Naive thymus-derived CD8-positive, alpha-beta T cell (primary cell): ENCODE results near the gene NTM. TPM values are rescaled to one million over a fixed set of nuclear protein-coding genes. Genes with fewer than 3 reads are reported as not detected.

ENCODE experiments used
- ATAC-seq, 2 donors: fragments of 150-1000 bp; cut with Tn5 transposase in 1 of 2; sonication (Bioruptor Pico), chemical (Tn5 transposase) in 1 of 2; 1 replicate in 1 of 2; 2 replicates in 1 of 2; pipeline ENCODE4 v1.10.0; 2021; ENCODE audit warnings: mild to moderate bottlenecking in 2 of 2, moderate library complexity in 2 of 2
- POLR2A ChIA-PET: fragments of 350-600 bp; sonication (Branson Sonifier 250); formaldehyde crosslinking; loops from one replicate; lab custom pipeline; 2021; ENCODE audit warnings: antibody characterized with exemption; lab: Charles Lee
- DNase-seq, 10 donors: peaks; one replicate each; pipeline versions ENCODE4 v3.0.0 to v3.0.0-alpha.2; 2020 to 2022
- H3K27ac Mint-ChIP-seq, 10 donors: one replicate each; pipeline ENCODE4 v1.8.0; 2020 to 2022; ENCODE audit warnings: mild to moderate bottlenecking in 10 of 10, mixed read lengths in 10 of 10, moderate library complexity in 4 of 10, inconsistent platforms in 1 of 10
- H3K27me3 Mint-ChIP-seq, 5 donors: one replicate each; pipeline ENCODE4 v1.8.0; 2021 to 2022; ENCODE audit warnings: mixed read lengths in 5 of 5
- H3K36me3 Mint-ChIP-seq, 3 donors: one replicate each; pipeline ENCODE4 v1.8.0; 2020 to 2022; ENCODE audit warnings: mixed read lengths in 3 of 3, mild to moderate bottlenecking in 2 of 3, inconsistent platforms in 1 of 3
- H3K4me1 Mint-ChIP-seq, 4 donors: one replicate each; pipeline ENCODE4 v1.8.0; 2021 to 2022; ENCODE audit warnings: mixed read lengths in 4 of 4
- H3K4me3 Mint-ChIP-seq, 10 donors: one replicate each; pipeline ENCODE4 v1.8.0; 2020 to 2022; ENCODE audit warnings: mild to moderate bottlenecking in 10 of 10, mixed read lengths in 10 of 10, moderate library complexity in 6 of 10, inconsistent platforms in 1 of 10
- H3K9me3 Mint-ChIP-seq, 9 donors: one replicate each; pipeline ENCODE4 v1.8.0; 2020 to 2022; ENCODE audit warnings: mixed read lengths in 9 of 9, mild to moderate bottlenecking in 3 of 9, inconsistent platforms in 1 of 9, moderate library complexity in 1 of 9
- polyA plus RNA-seq, 3 donors: library from polyadenylated mRNA; unstranded; fragments of 300-500 nt; fragmentation: Illumina TruSeq; gene quantifications; one replicate each; pipeline ENCODE4 v1.2.3, GENCODE V29; 2021
- total RNA-seq, 8 experiments: library from RNA in 2 of 8; stranded (reverse) in 2 of 8; gene quantifications; one replicate each; pipeline ENCODE4 v1.2.3 and lab custom pipeline; 2021 to 2026

NTM gene
- total and polyA plus RNA-seq, 5 experiments from 2014 or later: not detected

DNA sequence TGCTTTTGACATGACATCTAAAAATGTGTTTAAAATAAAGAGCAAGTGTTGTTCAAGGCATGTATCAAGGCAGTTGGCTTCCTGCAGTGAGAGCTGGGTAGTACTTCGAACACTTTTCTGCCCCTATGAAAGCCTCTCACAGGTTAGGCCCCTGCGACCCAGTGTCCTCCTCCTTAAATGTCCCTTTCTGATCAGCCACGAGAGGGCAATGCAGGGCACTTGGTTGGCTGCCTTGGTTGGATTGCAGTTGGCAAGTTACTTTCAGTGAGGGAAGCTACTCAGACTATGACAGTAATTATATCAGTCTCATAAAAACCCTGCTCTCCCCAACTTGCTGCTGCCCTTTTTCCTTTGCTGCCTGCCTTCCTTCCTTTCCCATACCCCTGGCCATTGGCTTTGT, 743.8 kb downstream of the NTM start:
- H3K4me1 Mint-ChIP-seq: no peaks in the 10 kb centered on the region
- peaks cover 0 to 20% (median 0%) of the 10 kb centered on the region in 5 donors for H3K27me3 Mint-ChIP-seq
- ATAC-seq (no peak), DNase-seq (no peak)
- no peak overlapping the region for H3K4me3 Mint-ChIP-seq
- H3K9me3 Mint-ChIP-seq: peaks cover 0 to 11% (median 0%) of the 10 kb centered on the region in 9 donors
- POLR2A ChIA-PET: no interaction called here
- no peaks in the 10 kb centered on the region for H3K36me3 Mint-ChIP-seq
- H3K27ac Mint-ChIP-seq: no peak overlapping the region

DNA sequence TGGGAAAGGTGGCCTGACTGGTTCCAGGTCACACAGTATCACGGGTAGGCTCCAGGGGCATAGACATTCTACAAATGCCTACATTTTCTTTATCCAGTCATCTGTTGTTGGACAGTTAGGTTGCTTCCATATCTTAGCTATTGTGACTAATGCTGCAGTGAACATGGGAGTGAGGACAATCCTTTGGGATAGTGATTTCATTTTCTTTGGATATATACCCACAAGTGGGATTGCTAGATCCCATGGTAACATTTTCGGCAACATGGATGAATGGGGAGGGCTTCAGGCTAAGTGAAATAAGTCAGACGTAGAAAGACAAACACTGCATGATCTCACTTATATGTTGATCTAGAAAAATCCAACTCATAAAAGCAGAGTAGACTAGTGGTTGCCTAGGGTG, 744.3 kb downstream of the NTM start:
- Mint-ChIP-seq H3K4me1 (no peaks in the 10 kb centered on the region), H3K9me3 (peaks cover 0 to 7% (median 0%) of the 10 kb centered on the region in 9 donors), H3K36me3 (no peaks in the 10 kb centered on the region), H3K4me3 (no peak overlapping the region), H3K27me3 (peaks cover 0 to 17% (median 0%) of the 10 kb centered on the region in 5 donors), H3K27ac (no peak overlapping the region)
- POLR2A ChIA-PET: no interaction called here
- ATAC-seq (no peak), DNase-seq (no peak)

DNA sequence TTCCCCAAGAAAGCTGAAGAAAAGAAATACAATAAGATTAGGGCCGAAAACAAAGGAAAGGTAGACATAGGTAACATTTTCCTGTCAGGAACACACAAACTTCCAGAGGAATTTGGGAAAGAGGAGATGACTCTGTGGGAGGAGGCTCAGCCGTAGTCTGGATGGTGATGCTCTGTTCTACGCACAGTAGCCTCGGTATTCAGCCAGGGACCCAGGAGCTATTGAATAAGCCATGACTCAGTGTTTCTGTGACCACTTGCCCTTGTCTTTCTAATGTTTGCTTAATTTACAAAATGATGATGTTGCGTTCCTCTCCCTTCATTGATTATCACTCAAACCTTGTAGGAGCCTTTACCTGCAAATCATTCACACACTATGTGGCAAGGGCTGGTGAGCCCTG, 745.0 kb downstream of the NTM start:
- H3K27ac Mint-ChIP-seq: no peak overlapping the region
- no peaks in the 10 kb centered on the region for H3K36me3 Mint-ChIP-seq
- POLR2A ChIA-PET: no interaction called here
- no peaks in the 10 kb centered on the region for H3K4me1 Mint-ChIP-seq
- no peak for DNase-seq
- peaks cover 0 to 7% (median 0%) of the 10 kb centered on the region in 9 donors for H3K9me3 Mint-ChIP-seq
- ATAC-seq: no peak
- H3K4me3 Mint-ChIP-seq: no peak overlapping the region
- H3K27me3 Mint-ChIP-seq: peaks cover 0 to 12% (median 0%) of the 10 kb centered on the region in 5 donors

DNA sequence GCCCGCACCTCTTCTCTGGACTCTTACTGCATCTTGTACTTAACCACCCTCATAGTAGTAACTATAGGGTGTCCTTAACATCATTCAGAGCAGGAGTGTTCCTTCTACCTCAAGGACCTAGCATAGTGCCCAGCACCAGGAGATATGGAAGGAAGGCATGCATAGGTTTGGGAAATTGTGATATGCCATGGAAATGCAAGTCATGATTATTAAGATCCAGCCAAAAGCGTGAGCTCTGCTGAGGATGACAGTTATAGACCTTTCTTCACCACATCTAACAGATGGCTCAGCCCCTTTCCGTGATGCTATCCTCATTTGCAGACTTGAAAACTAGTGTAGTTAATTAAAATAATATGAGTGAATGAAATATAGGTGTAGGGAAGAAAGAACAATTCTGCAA, 746.1 kb downstream of the NTM start:
- H3K9me3 Mint-ChIP-seq: peaks cover 0 to 7% (median 0%) of the 10 kb centered on the region in 9 donors
- no peaks in the 10 kb centered on the region for H3K4me1 Mint-ChIP-seq
- no peak for DNase-seq
- POLR2A ChIA-PET: no interaction called here
- no peak overlapping the region for H3K4me3 Mint-ChIP-seq
- no peaks in the 10 kb centered on the region for H3K36me3 Mint-ChIP-seq
- H3K27ac Mint-ChIP-seq: no peak overlapping the region
- H3K27me3 Mint-ChIP-seq: peaks cover 0 to 18% (median 0%) of the 10 kb centered on the region in 5 donors
- no peak for ATAC-seq

DNA sequence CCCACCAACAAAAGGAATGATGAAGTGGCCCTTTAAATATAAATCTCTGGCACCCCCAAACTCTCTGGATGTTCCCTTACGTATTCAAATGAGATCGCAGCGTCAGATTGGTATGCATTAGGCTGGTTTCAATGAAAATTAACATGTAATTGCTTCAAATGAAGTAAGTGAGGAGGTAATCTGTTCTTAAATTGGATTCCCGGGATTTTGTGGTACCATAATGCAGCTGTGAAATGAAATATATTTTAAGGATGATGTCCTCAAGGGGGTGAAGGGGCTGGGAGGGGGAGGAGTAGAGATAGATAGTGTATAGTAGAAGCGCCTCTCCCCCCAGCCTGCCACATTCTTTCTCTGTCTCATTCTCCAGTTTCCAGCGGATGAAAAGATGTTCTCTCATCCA, 748.2 kb downstream of the NTM start:
- peaks cover 0 to 2% (median 0%) of the 10 kb centered on the region in 4 donors for H3K4me1 Mint-ChIP-seq
- DNase-seq (no peak), ATAC-seq (no peak)
- no peak overlapping the region for H3K27ac Mint-ChIP-seq
- POLR2A ChIA-PET: no interaction called here
- peaks cover 0 to 7% (median 0%) of the 10 kb centered on the region in 9 donors for H3K9me3 Mint-ChIP-seq
- no peaks in the 10 kb centered on the region for H3K36me3 Mint-ChIP-seq
- H3K4me3 Mint-ChIP-seq: no peak overlapping the region
- H3K27me3 Mint-ChIP-seq: peaks cover 0 to 22% (median 1%) of the 10 kb centered on the region in 5 donors

DNA sequence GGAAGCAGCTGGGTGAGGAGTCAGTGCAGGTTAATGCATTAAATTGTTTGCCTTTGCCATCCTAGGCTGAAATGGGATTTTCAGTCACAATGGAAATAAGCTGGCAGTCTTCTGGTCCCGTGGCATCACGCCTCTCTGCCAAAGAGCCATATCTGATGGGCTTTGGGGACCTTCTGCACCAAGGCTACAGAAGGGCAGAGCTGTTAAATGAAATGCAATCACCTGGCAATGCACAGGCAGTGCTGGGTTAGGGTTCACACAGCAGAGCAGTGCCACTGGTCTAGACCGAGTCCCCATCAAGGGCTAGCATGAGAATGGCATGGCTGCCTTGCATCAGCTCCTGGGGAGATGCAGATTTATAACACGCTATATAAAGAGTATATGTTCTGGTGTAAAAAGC, 749.2 kb downstream of the NTM start:
- ATAC-seq: no peak
- H3K36me3 Mint-ChIP-seq: no peaks in the 10 kb centered on the region
- peaks cover 0 to 7% (median 0%) of the 10 kb centered on the region in 9 donors for H3K9me3 Mint-ChIP-seq
- no peak overlapping the region for H3K27ac Mint-ChIP-seq
- H3K27me3 Mint-ChIP-seq: peaks cover 0 to 28% (median 1%) of the 10 kb centered on the region in 5 donors
- H3K4me1 Mint-ChIP-seq: peaks cover 0 to 2% (median 0%) of the 10 kb centered on the region in 4 donors
- POLR2A ChIA-PET: no interaction called here
- DNase-seq: no peak
- H3K4me3 Mint-ChIP-seq: no peak overlapping the region

DNA sequence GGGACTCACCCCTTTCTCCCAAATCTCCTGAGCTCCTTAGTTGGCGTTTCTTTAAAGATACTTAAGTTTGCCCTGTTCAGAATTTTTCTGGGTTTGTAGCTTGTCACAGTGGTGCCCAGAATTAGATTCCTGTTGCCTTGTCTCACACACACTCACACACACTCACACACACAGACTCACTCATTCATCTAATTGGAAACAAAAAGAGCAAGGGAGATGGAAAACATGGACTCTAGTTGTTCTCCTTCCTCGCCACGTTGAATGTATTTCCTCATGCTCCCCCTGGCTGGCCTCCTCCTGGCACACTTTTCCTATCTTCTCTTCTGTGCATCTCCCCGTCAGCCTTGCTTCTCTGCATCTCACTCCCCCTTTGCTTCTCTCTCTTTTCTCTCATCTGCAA, 752.3 kb downstream of the NTM start:
- peaks cover 0 to 2% (median 0%) of the 10 kb centered on the region in 4 donors for H3K4me1 Mint-ChIP-seq
- no peak for ATAC-seq
- H3K27ac Mint-ChIP-seq: peak overlapping the region in 1 of 10 donors; percentile 69
- no peaks in the 10 kb centered on the region for H3K36me3 Mint-ChIP-seq
- H3K27me3 Mint-ChIP-seq: peaks cover 0 to 22% (median 1%) of the 10 kb centered on the region in 5 donors
- POLR2A ChIA-PET: no interaction called here
- DNase-seq: no peak
- H3K9me3 Mint-ChIP-seq: no peaks in the 10 kb centered on the region
- H3K4me3 Mint-ChIP-seq: no peak overlapping the region

DNA sequence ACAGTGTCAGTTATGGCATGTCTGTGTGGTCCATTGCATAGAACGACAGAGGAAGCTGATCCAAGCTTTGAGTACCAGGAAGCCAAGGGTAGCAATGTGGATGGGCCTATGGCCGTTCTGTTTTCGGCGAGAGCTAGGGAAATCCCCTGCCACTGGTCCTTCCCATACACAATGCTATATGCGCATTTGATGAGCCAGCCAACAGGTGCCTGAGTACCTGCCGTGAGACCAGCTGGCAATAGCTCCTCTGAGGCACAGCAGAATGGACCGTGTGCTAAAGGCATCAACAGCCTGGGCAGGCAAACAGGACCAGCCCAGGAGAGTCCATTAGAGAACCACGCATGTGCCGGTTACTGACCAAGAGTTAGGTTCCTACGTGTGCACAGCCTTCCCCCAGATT, 753.0 kb downstream of the NTM start:
- no peaks in the 10 kb centered on the region for H3K36me3 Mint-ChIP-seq

DNA sequence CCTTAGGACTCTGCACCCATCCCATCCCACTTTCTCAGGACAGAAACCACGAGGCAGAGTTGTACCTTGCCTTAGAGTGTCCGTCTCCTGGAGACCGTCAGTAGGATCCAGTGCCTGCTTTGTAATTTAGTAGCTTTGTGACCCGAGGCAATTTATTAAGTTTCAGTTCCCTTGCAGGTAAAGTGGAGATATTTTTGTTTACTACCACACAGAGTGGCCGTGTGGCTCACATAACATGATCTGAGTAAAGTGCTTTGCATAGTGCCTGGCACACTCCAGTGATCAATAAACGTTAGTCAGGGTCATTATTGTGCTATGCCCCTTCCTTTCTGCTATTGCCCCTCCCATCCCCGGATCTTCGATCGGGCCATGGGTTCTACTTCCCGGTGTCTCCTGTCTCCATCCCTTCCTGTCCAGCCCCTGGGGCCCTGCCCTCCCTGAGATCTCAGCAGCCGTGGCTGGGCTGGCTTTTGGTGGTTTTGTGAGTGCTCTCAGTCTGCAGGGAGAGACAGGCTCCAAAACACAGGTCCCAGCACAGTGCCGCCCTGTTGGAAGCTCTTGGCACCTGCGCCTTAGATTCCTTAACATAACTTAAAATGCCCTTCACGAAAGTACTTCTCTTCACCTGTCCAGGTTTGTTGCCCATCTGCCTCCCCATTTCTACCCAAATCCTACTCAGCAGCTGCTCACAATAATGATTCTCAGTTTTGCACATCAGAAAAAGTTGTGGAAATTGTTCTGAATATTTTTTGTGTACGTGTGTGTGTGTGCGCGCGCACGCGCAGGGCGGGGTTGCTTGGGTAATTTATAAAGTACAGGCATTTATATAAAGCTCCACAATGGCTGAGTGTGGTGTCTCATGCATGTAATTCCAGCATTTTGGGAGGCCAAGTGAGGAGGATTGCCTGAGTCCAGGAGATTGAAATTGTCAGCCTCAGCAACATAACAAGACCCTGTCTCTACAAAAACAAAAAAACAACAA, 753.7 kb downstream of the NTM start:
- Mint-ChIP-seq H3K9me3 (no peaks in the 10 kb centered on the region), H3K4me1 (peaks cover 0 to 2% (median 0%) of the 10 kb centered on the region in 4 donors)
- POLR2A ChIA-PET: no interaction called here

More for the DNA sequence above, 753.0 kb downstream of the NTM start:
- no peak overlapping the region for H3K27ac Mint-ChIP-seq
- POLR2A ChIA-PET: no interaction called here
- H3K9me3 Mint-ChIP-seq: no peaks in the 10 kb centered on the region
- ATAC-seq: no peak
- H3K4me3 Mint-ChIP-seq: no peak overlapping the region
- peaks cover 0 to 22% (median 1%) of the 10 kb centered on the region in 5 donors for H3K27me3 Mint-ChIP-seq
- DNase-seq: no peak
- peaks cover 0 to 2% (median 0%) of the 10 kb centered on the region in 4 donors for H3K4me1 Mint-ChIP-seq

DNA sequence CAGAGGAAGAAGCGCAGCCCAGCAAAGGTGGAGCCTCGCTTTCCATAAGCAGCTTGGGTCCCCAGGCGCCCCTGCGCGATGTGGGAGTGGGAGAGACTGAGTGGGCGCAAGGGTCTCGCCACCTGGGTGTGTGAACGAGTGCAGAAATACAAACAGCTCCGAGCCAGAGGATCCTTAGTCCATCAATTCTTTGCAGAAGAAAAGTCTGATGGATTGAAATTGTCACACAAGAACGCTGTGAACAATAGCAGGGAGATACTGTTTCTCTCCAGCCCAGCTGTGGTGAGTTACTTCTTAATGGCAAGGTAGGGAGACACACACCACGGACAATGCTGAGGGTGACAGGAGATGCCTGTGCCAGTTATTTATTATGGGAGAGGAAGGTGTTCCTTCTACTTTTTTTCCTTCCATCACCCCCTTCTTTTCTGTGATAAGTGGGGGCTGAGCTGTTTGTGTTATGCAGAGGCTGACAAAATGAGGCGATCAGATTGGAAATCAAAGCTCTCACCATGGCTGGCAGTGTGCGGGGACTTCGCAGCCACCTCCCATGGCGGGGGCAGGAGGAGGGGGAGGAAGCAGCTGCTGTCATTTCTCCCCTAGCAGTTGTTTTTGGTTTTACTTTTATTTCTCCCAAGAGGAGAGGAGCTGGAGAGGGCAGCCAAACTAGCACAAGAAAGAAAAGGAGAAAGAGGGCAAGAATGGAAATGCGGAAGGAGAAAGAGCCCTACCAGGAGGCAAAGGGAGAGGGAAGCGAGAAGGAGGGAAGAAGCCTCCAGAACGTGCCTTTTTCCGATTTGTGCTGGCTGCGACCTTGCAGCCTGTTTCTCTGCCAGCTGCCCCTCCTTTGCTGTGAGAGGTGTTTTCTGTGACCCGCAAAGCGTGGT, 755.8 kb downstream of the NTM start:
- DNase-seq (no peak), ATAC-seq (no peak)
- POLR2A ChIA-PET: no interaction called here
- Mint-ChIP-seq H3K4me3 (no peak overlapping the region), H3K9me3 (no peaks in the 10 kb centered on the region), H3K4me1 (peaks cover 0 to 2% (median 0%) of the 10 kb centered on the region in 4 donors), H3K27me3 (peaks cover 0 to 22% (median 3%) of the 10 kb centered on the region in 5 donors), H3K36me3 (no peaks in the 10 kb centered on the region), H3K27ac (no peak overlapping the region)

More for the DNA sequence above, 753.7 kb downstream of the NTM start:
- ATAC-seq (no peak), DNase-seq (no peak)
- H3K27me3 Mint-ChIP-seq: peaks cover 0 to 22% (median 3%) of the 10 kb centered on the region in 5 donors
- H3K4me3 Mint-ChIP-seq: no peak overlapping the region
- H3K27ac Mint-ChIP-seq: no peak overlapping the region
- no peaks in the 10 kb centered on the region for H3K36me3 Mint-ChIP-seq

DNA sequence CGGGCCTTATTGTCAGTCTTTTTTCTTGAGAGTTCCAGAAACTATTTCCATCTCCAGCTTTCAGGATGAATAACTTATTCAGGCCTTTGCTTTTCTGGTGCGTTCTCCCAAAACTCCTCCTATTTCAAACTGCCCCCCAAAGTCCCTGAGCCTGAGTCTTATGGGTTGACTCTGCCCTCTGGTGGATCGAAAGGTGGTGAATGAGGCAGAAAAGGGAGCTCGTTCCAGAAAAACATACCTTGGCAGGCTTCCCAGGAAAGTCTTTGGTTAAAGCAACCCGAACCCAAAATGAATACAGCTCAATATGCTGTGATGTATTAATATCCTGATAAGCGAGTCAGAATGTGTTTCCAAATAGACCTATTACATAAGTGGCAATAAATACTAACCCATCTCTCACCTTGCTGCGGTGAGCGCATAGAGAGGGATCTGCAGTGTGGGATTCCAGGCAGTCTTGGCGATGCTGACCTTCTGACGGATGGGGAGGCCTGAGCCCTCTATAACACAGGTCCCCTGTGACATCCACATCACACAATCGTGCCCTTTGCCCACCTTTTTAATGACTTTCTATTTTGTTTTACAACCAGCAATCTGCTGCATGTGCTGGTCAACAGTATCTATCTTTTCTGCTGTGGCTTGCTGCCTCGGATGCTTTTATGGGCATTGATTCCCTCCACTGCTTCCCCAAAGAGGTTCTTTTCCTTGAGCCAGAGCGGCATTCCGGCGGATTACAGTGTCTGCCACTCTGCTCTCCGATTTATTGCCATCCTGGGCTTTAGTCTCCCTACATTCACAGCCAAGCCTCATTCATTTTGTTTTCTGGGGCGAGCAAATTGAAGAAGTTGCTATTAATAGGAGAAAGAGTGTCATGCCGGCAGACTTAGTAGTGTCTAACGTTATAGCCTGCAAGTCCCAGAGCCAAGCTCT, 756.8 kb downstream of the NTM start:
- Mint-ChIP-seq H3K9me3 (no peaks in the 10 kb centered on the region), H3K27ac (no peak overlapping the region), H3K4me1 (peaks cover 0 to 2% (median 0%) of the 10 kb centered on the region in 4 donors), H3K36me3 (no peaks in the 10 kb centered on the region), H3K27me3 (peaks cover 0 to 14% (median 3%) of the 10 kb centered on the region in 5 donors), H3K4me3 (no peak overlapping the region)
- DNase-seq: no peak
- POLR2A ChIA-PET: no interaction called here
- no peak for ATAC-seq

DNA sequence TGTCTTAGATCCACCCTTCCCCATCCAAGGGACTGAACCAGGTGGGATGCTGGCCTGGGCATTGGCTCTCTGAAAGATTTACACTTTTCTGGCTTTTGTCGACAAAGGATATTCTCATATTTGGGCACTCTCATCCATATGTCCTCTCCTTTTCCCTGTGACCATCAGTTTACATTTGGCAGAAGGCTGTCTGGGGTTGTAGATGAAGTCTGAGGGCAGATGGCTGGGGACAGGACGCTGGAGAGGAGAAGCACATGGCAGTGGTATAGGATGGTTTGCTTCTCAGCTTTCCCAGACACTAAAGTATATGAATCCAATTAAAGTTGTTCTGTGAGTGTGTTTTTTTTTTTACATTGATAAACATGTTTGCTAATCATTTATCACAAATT, 757.5 kb downstream of the NTM start:
- H3K36me3 Mint-ChIP-seq: no peaks in the 10 kb centered on the region
- peaks cover 0 to 11% (median 3%) of the 10 kb centered on the region in 5 donors for H3K27me3 Mint-ChIP-seq
- ATAC-seq (no peak), DNase-seq (no peak)
- no peak overlapping the region for H3K4me3 Mint-ChIP-seq
- POLR2A ChIA-PET: no interaction called here
- H3K27ac Mint-ChIP-seq: no peak overlapping the region
- no peaks in the 10 kb centered on the region for H3K9me3 Mint-ChIP-seq
- H3K4me1 Mint-ChIP-seq: peaks cover 0 to 2% (median 0%) of the 10 kb centered on the region in 4 donors
